Activated T-helper 1 cell treated with anti-CD3 and anti-CD28 coated beads, Interleukin-12 subunit alpha, Interleukin-12 subunit beta, Interleukin-2, Interleukin-4 antibody, amounts not matched to agents 30 ng/mL and 10 ng/mL and 1 ng/mL, durations not matched to agents 14 hours and 24 hours and 36 hours (primary cell): ENCODE results near the gene PAIP2B. TPM values are rescaled to one million over a fixed set of nuclear protein-coding genes. Genes with fewer than 3 reads are reported as not detected.
"Not testable (repeated sequence)": the region's sequence is repeated elsewhere in the genome, so short reads cannot be mapped to it uniquely, and the experiment has no call there.

Experiments used
- DNase-seq: peaks from one replicate; pipeline ENCODE4 v3.0.0; 2021; ENCODE audit warnings: low spot score
- H3K27ac Mint-ChIP-seq: one replicate; pipeline ENCODE4 v1.8.0; 2021; ENCODE audit warnings: mild to moderate bottlenecking, mixed read lengths
- H3K27me3 Mint-ChIP-seq: one replicate; pipeline ENCODE4 v1.8.0; 2022; ENCODE audit warnings: mild to moderate bottlenecking, moderate library complexity, mixed read lengths; ENCODE audit not compliant: insufficient read depth
- H3K36me3 Mint-ChIP-seq: one replicate; pipeline ENCODE4 v1.8.0; 2021; ENCODE audit warnings: low read depth, mixed read lengths
- H3K4me1 Mint-ChIP-seq: one replicate; pipeline ENCODE4 v1.8.0; 2021; ENCODE audit warnings: low read depth, mixed read lengths
- H3K4me3 Mint-ChIP-seq: one replicate; pipeline ENCODE4 v1.8.0; 2021; ENCODE audit warnings: mild to moderate bottlenecking, moderate library complexity, mixed read lengths
- H3K9me3 Mint-ChIP-seq: one replicate; pipeline ENCODE4 v1.8.0; 2021; ENCODE audit warnings: mixed read lengths
- intact Hi-C: fragments of 100-400 bp; cut with micrococcal nuclease; formaldehyde crosslinking; loops from one replicate; pipeline ENCODE4 v1.15.1; 2024
- total RNA-seq: library from RNA; stranded (reverse); gene quantifications from 2 replicates; pipeline ENCODE4 v1.2.3, GENCODE V29; 2022

Gene PAIP2B
- total RNA-seq, 1 donor from 2014 or later = 0.41 TPM

GRCh38 chr2:71208756-71209155 is 18.1 kb downstream of the PAIP2B start:
- H3K36me3 Mint-ChIP-seq = no peaks in the 10 kb centered on the region

GRCh38 chr2:71207601-71208000 is 19.3 kb downstream of the PAIP2B start:
- Mint-ChIP-seq H3K27ac (no peak overlapping the region), H3K4me1 (no peaks in the 10 kb centered on the region), H3K27me3 (peaks cover 7% of the 10 kb centered on the region), H3K4me3 (no peak overlapping the region), H3K36me3 (no peaks in the 10 kb centered on the region), H3K9me3 (no peaks in the 10 kb centered on the region)
- DNase-seq = no peak
- intact Hi-C loops = no loop called here

More at GRCh38 chr2:71208756-71209155, 18.1 kb downstream of the PAIP2B start:
- DNase-seq = no peak
- Mint-ChIP-seq H3K4me3 (no peak overlapping the region), H3K4me1 (no peaks in the 10 kb centered on the region), H3K27ac (no peak overlapping the region), H3K9me3 (no peaks in the 10 kb centered on the region), H3K27me3 (peaks cover 7% of the 10 kb centered on the region)
- intact Hi-C loops = no loop called here

GRCh38 chr2:71206271-71206670 is 20.6 kb downstream of the PAIP2B start:
- Mint-ChIP-seq H3K27ac (no peak overlapping the region), H3K27me3 (peaks cover 5% of the 10 kb centered on the region)

GRCh38 chr2:71191570-71191943 is 35.3 kb downstream of the PAIP2B start:
- intact Hi-C loops = no loop called here
- no peak for DNase-seq
- H3K4me3 Mint-ChIP-seq = no peak overlapping the region
- H3K4me1 Mint-ChIP-seq = no peaks in the 10 kb centered on the region
- no peak overlapping the region for H3K27ac Mint-ChIP-seq
- peaks cover 2% of the 10 kb centered on the region for H3K27me3 Mint-ChIP-seq
- H3K36me3 Mint-ChIP-seq = no peaks in the 10 kb centered on the region
- peaks cover 5% of the 10 kb centered on the region for H3K9me3 Mint-ChIP-seq

More at GRCh38 chr2:71206271-71206670, 20.6 kb downstream of the PAIP2B start:
- Mint-ChIP-seq H3K36me3 (no peaks in the 10 kb centered on the region), H3K4me1 (no peaks in the 10 kb centered on the region), H3K9me3 (no peaks in the 10 kb centered on the region), H3K4me3 (no peak overlapping the region)
- intact Hi-C loops = no loop called here
- no peak for DNase-seq

- Mint-ChIP-seq H3K4me1 (no peaks in the 10 kb centered on the region), H3K27me3 (peaks cover 2% of the 10 kb centered on the region), H3K4me3 (no peak overlapping the region), H3K36me3 (no peaks in the 10 kb centered on the region), H3K27ac (no peak overlapping the region), H3K9me3 (peaks cover 1% of the 10 kb centered on the region)
- no peak for DNase-seq
- intact Hi-C loops = no loop called here
These were observed 36.0 kb downstream of the PAIP2B start for GRCh38 chr2:71190656-71191569.

GRCh38 chr2:71187589-71187988 is 39.3 kb downstream of the PAIP2B start:
- Mint-ChIP-seq H3K4me1 (no peaks in the 10 kb centered on the region), H3K27ac (no peak overlapping the region), H3K27me3 (no peaks in the 10 kb centered on the region), H3K9me3 (no peaks in the 10 kb centered on the region), H3K36me3 (no peaks in the 10 kb centered on the region), H3K4me3 (no peak overlapping the region)
- DNase-seq = no peak
- intact Hi-C loops = no loop called here

- Mint-ChIP-seq H3K27me3 (no peaks in the 10 kb centered on the region), H3K9me3 (no peaks in the 10 kb centered on the region), H3K4me1 (no peaks in the 10 kb centered on the region), H3K4me3 (no peak overlapping the region), H3K36me3 (no peaks in the 10 kb centered on the region), H3K27ac (no peak overlapping the region)
- intact Hi-C loops = no loop called here
- no peak for DNase-seq
These were observed 39.9 kb downstream of the PAIP2B start for GRCh38 chr2:71186973-71187372.

GRCh38 chr2:71183306-71184115 is 43.4 kb downstream of the PAIP2B start:
- H3K9me3 Mint-ChIP-seq, H3K4me1 Mint-ChIP-seq, H3K36me3 Mint-ChIP-seq, H3K27ac Mint-ChIP-seq, H3K4me3 Mint-ChIP-seq, DNase-seq, intact Hi-C loops, H3K27me3 Mint-ChIP-seq: not testable (repeated sequence)

GRCh38 chr2:71181316-71181715 is 45.6 kb downstream of the PAIP2B start:
- Mint-ChIP-seq H3K4me3 (no peak overlapping the region), H3K36me3 (no peaks in the 10 kb centered on the region), H3K27me3 (no peaks in the 10 kb centered on the region), H3K4me1 (no peaks in the 10 kb centered on the region), H3K9me3 (no peaks in the 10 kb centered on the region), H3K27ac (no peak overlapping the region)
- no peak for DNase-seq
- intact Hi-C loops = no loop called here

GRCh38 chr2:71178836-71179235 is 48.1 kb downstream of the PAIP2B start:
- intact Hi-C loops, H3K27ac Mint-ChIP-seq, H3K9me3 Mint-ChIP-seq, DNase-seq, H3K4me3 Mint-ChIP-seq, H3K36me3 Mint-ChIP-seq, H3K27me3 Mint-ChIP-seq: not testable (repeated sequence)
- peaks cover 10% of the 10 kb centered on the region for H3K4me1 Mint-ChIP-seq

- intact Hi-C loops = no loop called here
- DNase-seq = no peak
- no peak overlapping the region for H3K4me3 Mint-ChIP-seq
- H3K27me3 Mint-ChIP-seq = peaks cover 2% of the 10 kb centered on the region
- no peaks in the 10 kb centered on the region for H3K9me3 Mint-ChIP-seq
- H3K4me1 Mint-ChIP-seq = peaks cover 10% of the 10 kb centered on the region
- H3K27ac Mint-ChIP-seq = no peak overlapping the region
- no peaks in the 10 kb centered on the region for H3K36me3 Mint-ChIP-seq
These were observed 52.7 kb downstream of the PAIP2B start for GRCh38 chr2:71174207-71174606.

GRCh38 chr2:71173096-71173495 is 53.8 kb downstream of the PAIP2B start:
- Mint-ChIP-seq H3K4me1 (peaks cover 10% of the 10 kb centered on the region), H3K9me3 (no peaks in the 10 kb centered on the region), H3K36me3 (no peaks in the 10 kb centered on the region), H3K27me3 (peaks cover 2% of the 10 kb centered on the region), H3K27ac (no peak overlapping the region), H3K4me3 (no peak overlapping the region)
- DNase-seq = no peak
- intact Hi-C loops = no loop called here

GRCh38 chr2:71166812-71167211 is 60.1 kb downstream of the PAIP2B start:
- no peaks in the 10 kb centered on the region for H3K4me1 Mint-ChIP-seq
- no peak for DNase-seq
- no peak overlapping the region for H3K4me3 Mint-ChIP-seq
- H3K36me3 Mint-ChIP-seq = no peaks in the 10 kb centered on the region
- no peaks in the 10 kb centered on the region for H3K9me3 Mint-ChIP-seq
- peaks cover 12% of the 10 kb centered on the region for H3K27me3 Mint-ChIP-seq
- intact Hi-C loops = no loop called here
- no peak overlapping the region for H3K27ac Mint-ChIP-seq
